Ramos (cell line): ENCODE data around the gene NGRN.
"Not testable (repeated sequence)": the region's sequence is repeated elsewhere in the genome, so short reads cannot be mapped to it uniquely, and the experiment has no call there.

Experiments used
- in situ Hi-C: fragments of 300-500 bp; cut with MboI; formaldehyde crosslinking; loops from one replicate; pipeline ENCODE4 v1.14.3; 2022; ENCODE audit warnings: low sequenced_read_pairs; ENCODE audit not compliant: unreplicated experiment

Gene NGRN

DNA sequence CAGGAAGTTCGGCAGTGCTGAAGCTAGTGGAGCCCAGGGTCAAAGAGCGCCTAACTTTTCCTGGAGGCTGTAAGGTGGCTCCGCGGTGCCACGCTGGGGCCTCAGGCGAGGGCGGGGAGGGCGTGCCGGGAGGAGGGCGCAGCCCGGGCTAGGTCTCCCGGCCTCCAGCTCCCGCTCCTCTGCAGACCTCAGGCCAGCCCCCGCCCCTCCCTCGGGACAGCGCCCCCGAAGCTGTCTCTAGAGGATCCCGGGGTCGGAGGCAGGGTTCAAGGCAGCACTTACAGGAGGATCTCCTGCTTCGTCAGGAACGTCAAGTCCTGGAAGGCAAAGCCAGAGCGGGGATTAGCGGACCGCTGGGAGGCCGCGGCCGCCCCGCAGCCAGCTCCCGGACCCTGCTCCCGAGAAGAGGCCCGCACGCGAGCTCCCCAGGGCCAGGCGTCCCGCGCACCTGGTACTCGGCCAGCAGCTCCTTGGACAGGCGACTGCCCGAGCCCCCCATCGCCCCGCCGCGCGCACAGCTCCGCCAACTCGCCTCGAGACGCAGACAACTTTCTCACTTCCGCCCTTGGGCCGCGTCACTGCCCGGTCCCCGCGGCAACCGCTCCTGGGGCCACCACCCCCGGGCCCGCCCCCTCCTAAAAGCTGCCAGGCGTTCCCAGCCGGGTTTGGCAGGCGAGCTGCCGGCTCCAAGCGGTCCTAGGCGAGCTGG, 31.9 kb upstream of the NGRN start, which contains the start of gene CIB1:
CIB1 (minus strand) TSS at position 555 of the 709 bp plus-strand sequence; CDS start at position 499, 56 bp downstream.
- in situ Hi-C loops = no loop called here

DNA sequence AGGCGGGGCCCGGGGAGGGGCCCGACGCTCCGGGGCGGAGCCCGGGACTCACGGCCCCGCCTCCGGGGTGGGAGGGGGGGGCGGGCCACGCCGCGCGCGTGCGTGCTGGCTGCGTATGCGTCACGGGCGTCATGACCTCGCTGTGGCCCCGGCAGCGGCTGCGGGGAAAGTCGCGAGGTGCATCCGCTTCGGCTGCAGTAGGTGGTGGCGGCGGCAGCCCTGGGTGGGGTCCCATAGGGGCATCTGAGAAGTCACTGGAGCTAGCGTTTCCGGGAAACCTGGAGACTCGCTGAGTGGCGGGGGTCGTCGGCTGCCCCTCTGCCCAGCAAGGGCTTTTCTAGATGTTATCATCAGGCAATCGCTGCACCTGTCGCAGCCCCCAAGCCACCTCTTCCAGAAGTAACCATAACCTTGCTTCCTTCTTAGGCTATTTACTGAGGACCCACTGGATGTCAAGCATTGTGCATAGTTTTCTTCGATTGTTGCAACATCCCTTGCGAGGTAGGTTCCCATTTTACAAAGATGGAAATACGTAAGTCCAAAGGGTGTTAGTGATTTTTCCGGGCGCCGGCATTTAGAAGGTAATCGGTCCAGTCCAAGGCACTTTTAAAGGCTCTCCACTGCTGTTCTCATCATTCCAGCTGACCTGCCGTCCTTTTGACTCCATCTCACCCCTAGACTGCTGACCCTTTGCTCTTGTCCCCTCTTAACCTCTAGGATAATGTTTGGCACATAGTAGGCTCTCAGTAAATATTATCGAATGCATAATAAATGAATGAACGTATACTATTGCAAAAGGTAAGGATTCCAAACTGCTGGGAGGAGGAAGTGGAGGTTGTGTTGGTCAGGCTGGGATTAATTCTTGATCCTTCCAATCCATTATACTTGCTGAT, 31.1 kb upstream of the NGRN start, which contains the start of gene GDPGP1:
GDPGP1 (plus strand) TSS at position 114 of the 893 bp plus-strand sequence. CDS start 6,700 bp downstream, outside the sequence.
- in situ Hi-C loops = no loop called here

DNA sequence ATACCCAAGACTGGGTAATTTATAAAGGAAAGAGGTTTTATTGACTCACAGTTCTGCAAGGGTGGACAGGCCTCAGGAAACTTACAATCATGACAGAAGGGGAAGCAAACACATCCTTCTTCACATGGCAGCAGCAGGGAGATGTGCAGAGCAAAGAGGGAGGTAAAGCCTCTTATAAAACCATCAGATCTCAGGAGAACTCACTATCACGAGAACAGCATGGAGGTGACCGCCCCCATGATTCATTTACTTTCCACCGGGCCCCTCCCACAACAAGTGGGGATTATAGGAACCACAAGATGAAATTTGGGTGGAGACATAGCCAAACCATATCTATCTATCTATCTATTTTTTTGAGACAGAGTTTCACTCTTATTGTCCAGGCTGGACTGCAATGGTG, 26.1 kb upstream of the NGRN start:
- in situ Hi-C loops = no loop called here

DNA sequence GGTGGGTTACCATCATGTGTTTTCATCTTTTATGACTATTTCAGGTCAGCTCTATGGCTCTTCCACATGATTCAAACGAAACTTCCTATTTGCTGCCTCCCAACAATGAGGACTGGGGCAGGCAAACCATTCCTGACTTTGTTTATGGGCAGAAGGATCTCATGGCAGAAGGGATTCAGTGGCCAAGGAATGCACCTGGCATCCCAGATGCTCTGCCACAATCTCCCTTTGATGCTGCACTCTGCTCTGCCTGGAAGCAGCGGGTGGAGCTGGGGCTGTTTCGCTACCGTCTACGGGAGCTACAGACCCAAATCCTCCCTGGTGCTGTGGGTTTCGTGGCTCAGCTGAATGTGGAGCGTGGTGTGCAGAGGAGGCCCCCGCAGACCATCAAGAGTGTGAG, 24.6 kb upstream of the NGRN start:
- in situ Hi-C loops = no loop called here

DNA sequence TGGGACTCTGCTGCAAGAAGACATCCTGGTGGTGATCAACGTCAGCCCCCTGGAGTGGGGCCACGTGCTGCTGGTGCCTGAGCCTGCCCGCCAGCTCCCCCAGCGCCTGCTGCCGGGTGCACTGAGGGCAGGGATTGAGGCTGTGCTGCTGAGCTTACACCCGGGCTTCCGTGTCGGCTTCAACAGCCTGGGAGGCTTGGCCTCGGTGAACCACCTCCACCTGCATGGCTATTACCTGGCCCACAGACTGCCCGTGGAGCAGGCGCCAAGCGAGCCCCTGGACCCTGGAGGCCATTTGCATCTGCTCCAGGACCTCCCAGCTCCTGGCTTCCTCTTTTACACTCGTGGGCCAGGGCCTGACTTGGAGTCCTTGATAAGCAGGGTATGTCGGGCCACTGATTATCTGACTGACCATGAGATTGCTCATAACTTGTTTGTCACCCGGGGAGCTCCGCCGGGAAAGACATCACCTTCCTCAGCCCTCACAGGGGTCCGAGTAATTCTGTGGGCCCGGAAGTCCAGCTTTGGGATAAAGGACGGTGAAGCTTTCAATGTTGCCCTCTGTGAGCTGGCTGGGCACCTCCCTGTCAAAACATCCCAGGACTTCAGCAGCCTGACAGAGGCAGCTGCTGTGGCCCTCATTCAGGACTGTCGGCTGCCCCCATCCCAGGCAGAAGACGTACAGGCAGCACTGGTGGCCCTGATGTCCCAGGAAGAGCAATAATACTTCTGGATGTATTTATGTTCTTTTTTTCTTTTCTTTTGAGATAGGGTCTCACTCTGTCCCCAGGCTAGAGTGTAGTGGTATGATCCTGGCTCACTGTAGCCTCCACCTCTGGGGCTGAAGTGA, 23.9 kb upstream of the NGRN start:
- in situ Hi-C loops = no loop called here

DNA sequence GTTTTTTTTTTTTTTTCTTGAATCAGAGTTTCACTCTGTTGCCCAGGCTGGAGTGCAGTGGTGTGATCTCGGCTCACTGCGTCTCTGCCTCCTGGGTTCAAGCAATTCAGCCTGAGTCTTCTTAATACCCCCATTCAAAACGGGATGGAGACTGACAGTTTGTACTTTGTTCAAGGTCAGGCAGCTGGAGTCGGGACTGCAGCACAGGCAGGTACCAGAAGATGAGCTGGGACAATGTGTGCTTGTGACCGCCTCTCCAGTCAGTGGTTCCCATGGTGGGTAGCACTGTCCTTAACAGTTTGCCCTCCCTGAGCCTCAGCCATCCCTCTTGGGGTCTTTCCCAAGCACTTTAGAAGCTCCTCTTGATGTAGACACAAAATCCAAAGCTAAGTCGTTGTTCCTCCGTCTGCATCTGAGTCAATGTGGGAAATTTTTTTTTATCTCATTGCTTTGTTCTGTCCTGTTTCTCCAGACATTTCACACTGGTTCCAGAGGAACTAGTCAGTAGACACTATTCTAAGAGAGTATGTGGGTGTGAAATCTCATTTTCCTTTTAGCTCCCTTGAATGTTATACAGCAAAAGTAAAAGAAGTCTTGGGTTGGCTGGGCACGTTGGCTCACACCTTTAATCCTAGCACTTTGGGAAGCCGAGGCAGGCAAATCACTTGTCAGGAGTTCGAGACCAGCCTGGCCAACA, 21.4 kb upstream of the NGRN start:
- in situ Hi-C loops = no loop called here

DNA sequence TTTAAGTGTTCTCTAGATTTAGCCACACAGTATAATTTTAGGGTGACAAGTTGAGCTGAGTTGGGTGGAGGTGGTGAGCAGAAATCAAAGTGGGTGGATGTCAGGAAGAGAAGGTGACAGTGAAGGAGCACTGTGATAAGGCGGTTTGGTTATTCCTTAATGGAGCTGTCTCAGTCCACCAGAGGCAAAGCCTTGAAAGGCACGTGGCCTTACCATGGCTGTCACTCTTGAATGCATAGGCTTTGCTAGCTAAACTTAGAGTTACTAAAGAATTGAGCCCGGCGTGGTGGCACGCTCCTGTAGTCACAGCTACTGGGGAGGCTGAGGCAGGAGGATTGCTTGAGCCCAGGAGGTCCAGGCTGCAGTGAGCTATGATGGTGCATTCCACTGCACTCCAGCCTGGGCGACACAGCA, 16.7 kb upstream of the NGRN start:
- in situ Hi-C loops = no loop called here

DNA sequence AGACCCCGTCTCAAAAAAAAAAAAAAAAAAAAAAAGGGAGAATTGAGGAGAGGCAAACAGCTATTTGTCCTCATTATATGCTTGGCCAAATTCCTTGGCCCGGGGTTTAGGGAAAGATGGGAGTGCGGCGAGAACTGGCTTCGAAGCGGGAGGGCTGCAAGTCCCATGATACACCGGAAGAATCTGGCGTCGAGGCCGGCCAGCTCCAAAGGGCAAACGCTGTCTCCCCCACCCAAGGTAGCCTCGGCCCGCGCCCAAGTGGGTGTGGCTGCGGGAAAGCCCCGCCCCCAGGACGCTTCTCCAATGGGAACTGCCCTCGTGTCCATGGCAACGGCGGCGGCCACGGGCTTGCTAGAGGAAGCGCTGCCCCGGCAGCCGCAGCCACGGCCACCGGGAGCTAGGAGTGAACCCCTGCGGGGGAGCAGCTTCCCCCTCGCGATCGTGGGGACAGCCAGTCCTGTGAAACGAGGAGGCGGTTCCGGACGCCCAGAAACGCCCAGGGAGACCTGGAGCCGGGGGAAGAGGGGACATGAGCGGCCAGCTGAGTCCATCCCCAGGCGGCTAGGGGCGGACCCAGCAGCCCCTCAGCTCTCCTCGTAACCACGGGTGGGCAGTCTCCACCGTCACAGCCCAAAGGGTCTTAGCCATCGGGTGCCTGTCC, 16.1 kb upstream of the NGRN start, which contains the start of gene TTLL13:
TTLL13 (plus strand) TSS at position 354 of the 661 bp plus-strand sequence. CDS start 1,075 bp downstream, outside the sequence.
- in situ Hi-C loops = no loop called here

DNA sequence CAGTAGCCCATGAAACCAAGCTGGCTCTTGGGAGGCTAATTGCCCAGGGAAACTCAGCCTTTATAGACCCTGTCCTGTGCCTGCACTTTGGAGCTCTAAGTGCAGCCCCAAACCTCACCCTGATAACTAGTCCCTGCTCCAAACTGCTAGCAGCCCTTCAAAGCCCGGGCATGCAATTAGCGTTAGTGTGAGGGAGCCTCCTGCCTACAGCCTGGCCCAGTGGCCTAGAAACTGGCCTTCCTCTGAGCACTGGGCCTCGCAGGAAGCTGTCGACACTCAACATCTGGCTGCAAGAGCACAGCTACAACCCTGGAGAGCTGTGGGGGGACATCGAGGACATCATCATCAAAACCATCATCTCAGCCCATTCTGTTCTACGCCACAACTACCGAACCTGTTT, 7.7 kb upstream of the NGRN start:
- in situ Hi-C loops = no loop called here

DNA sequence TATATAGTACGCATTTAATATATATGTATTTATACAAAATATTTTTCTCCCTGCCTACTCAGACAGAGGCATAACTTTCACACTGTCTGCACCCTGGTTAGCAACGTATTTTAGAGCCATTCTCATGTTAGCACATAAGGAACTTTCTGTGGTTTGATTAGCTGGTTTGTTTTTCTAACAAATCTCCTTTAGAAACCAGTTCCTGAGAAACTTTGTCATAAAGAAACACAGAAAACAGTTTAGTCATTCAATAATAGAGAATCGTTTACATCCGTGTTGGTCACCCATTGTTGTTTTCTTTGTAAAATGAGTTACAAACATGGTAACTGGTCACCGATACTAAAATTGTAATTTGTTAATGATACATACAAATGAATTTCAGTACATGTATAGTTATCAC, 5.9 kb upstream of the NGRN start:
- in situ Hi-C loops = no loop called here

DNA sequence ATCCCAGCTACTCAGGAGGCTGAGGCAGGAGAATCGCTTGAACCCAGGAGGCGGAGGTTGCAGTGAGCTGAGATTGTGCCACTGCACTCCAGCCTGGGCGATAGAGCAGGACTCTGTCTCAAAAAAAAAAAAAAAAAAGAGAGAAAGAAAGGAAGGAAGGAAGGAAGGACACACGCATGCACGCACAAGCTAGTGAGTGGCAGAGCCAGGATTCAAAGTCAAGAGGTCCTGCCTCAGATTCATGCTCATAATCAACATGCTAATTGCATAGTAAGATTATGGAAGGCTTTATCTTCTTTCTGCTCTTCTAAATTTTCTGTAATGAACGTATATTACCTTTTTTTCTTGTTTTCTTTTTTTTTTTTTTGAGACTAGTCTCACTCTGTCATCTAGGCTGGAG, 4.7 kb upstream of the NGRN start:
- in situ Hi-C loops = not testable (repeated sequence)

DNA sequence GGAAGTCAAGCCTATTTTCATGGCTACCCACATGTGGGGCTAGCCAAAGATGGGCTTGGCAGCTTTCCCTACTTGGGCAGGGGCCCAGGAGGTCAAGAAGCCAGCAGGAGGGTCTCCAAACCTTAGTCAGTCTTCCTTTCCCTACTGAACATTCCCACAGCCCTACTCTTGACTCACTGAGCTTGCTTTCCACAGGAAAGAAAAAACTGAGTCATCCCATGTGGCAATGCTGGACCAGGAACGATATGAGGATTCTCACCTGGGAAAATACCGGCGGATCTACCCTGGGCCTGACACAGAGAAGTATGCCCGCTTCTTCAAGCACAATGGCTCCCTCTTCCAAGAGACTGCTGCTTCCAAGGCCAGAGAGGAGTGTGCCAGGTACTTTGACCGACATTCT, 3.7 kb upstream of the NGRN start:
- in situ Hi-C loops = no loop called here

DNA sequence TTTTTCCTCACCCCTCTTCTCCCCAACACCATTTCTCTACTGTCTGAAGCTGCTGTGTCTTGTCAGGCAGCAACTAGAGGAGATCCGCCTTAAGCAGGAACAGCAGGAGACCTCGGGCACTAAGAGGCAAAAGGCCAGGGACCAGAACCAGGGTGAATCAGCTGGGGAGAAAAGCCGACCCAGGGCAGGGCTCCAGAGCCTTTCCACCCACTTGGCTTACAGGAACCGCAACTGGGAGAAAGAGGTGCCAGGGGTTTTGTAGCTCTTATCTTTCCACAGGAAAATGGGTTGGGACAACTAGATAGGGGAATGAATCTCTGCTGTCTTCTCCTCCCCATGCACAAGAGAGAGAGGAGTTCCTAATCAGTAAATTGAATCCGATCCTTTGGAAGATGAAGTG, 3.0 kb upstream of the NGRN start:
- in situ Hi-C loops = no loop called here

DNA sequence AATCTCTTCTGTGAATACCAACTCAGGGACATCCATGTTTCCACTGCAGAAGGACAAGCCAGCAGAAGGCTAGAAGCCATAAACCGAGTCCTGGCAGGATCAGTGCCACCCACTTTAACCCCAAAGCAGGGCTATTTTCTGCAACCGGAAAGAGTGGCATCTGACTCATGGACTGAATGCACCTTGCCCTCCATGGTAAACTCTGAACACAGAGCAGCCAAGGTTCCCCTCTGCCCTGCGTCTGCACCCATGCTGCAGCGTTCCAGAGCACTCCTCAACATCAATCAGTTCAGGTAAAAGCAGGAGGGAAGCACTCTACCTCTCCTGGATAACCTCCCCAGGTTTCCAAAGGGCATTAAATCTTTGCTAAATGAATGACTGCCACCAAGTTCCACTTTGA, 801 bp upstream of the NGRN start:
- in situ Hi-C loops = no loop called here

DNA sequence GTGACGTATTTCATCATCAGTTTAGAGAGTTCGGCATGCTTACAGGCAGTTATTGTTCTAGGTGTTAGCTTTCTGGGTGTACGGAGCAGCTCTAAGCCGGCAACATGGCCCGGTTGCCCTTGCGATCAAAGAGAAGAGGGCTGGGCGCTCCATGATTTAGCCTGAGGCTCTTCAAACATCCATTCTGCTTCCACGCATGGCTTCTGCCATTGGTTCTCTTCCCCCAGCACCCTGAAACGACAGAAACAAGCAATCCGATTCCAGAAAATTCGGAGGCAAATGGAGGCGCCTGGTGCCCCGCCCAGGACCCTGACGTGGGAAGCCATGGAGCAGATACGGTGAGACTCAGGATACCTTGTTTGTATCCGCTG, 574 bp downstream of the NGRN start:
- in situ Hi-C loops = no loop called here

DNA sequence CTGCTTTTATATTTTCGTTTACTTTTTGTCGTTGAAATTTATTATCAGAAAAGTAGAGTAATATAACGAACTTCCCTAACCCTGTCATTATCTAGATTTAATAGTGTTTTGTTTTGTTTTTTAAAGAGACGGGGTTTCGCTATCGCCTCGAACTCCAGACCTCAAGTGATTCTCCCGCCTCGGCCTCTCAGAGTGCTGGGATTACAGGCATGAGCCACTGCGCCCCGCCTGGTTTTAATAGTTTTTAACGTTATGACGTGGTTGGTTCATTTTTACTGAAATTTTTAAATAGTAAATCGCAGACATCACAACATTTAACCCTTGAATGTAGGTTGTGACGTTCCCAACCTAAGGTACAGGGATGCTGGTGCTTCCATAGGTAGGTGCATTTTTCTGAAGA, 1.0 kb downstream of the NGRN start:
- in situ Hi-C loops = no loop called here

DNA sequence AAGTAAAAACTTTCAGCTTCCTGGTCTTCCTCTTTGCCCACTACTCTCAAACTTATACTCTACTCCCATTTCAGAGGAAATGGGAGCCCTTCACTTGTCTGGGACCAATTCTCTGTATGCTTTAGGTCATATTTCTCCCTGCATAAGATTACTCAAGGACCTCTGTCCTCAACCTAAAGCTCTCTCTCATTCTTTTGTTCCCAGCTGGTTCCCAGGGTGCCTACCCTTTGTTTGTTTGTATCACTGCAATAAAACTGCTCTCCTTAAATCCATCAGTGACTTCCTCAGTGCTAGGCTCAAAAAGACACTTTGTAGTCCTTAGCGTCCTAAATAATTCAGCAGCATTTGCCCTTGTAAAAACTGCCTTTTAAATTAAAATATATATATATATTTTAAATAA, 2.9 kb downstream of the NGRN start:
- in situ Hi-C loops = no loop called here

DNA sequence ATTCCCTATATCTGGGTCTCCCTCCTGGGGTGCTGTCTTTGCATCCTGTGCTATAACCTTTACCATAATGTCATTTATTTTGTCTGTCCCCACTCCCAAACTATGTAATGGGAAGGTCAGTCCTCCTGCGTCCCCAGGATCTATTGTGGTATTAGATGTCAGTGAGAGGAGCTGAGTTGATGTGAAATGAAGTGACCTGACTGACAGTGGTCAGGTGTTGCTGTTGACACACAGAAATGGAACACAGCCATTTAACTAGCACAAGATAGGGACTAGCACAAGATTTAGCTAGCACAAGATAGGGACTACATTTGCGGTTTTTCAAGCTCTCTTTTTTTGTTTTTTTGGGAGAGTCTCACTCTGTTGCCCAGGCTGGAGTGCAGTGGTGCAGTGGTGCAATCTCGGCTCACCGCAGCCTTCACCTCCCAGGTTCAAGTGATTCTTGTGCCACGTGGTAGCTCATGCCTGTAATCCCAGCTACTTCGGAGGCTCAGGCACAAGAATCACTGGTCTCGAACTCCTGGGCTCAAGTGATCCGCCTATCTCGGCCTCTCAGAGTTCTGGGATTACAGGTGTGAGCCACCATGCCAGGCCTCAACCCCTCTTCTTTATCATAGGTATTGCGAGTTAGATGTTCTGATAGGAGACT, 5.2 kb downstream of the NGRN start:
- in situ Hi-C loops = no loop called here
